ENCODE measurements around the gene CCDC146.
"Not testable (repeated sequence)": the region's sequence is repeated elsewhere in the genome, so short reads cannot be mapped to it uniquely, and the experiment has no call there.

Gene CCDC146

GRCh38 chr7:77265666-77266065 is 143.3 kb downstream of the CCDC146 start:
- no peak overlapping the region for H3K4me3 ChIP-seq (ENCODE audit: low read depth, low read length)
- peak; percentile 5 for DNase-seq (ENCODE audit: low read depth)
- no peak for TF ChIP-seq CTCF (IDR thresholded peaks at IDR 0.05; ENCODE audit: insufficient read depth, low read depth, low read length, missing control alignments)

- no peak overlapping the region for H3K4me3 ChIP-seq (ENCODE audit: low read depth, low read length)
- DNase-seq (ENCODE audit: low read depth), result peak; percentile 75
- TF ChIP-seq CTCF (IDR thresholded peaks at IDR 0.05; ENCODE audit: insufficient read depth, low read depth, low read length, missing control alignments), result no peak
Measured at GRCh38 chr7:77266291-77266794, 143.9 kb downstream of the CCDC146 start.

GRCh38 chr7:77269360-77270093 is 147.1 kb downstream of the CCDC146 start:
- no peak overlapping the region for H3K4me3 ChIP-seq (ENCODE audit: low read depth, low read length)
- no peak for TF ChIP-seq CTCF (IDR thresholded peaks at IDR 0.05; ENCODE audit: insufficient read depth, low read depth, low read length, missing control alignments)
- peak; percentile 74 for DNase-seq (ENCODE audit: low read depth)

GRCh38 chr7:77270094-77270480 is 147.7 kb downstream of the CCDC146 start:
- no peak for DNase-seq (ENCODE audit: low read depth)
- TF ChIP-seq CTCF (IDR thresholded peaks at IDR 0.05; ENCODE audit: insufficient read depth, low read depth, low read length, missing control alignments), result no peak
- H3K4me3 ChIP-seq (ENCODE audit: low read depth, low read length), result no peak overlapping the region

GRCh38 chr7:77271766-77272165 is 149.4 kb downstream of the CCDC146 start:
- no peak overlapping the region for H3K4me3 ChIP-seq (ENCODE audit: low read depth, low read length)
- no peak for DNase-seq (ENCODE audit: low read depth)
- TF ChIP-seq CTCF (IDR thresholded peaks at IDR 0.05; ENCODE audit: insufficient read depth, low read depth, low read length, missing control alignments), result no peak

- DNase-seq (ENCODE audit: low read depth), result not testable (repeated sequence)
Measured at GRCh38 chr7:77275663-77276062, 153.2 kb downstream of the CCDC146 start.

GRCh38 chr7:77276120-77276519 is 153.7 kb downstream of the CCDC146 start:
- no peak overlapping the region for H3K4me3 ChIP-seq (ENCODE audit: low read depth, low read length)
- TF ChIP-seq CTCF (IDR thresholded peaks at IDR 0.05; ENCODE audit: insufficient read depth, low read depth, low read length, missing control alignments), result no peak
- no peak for DNase-seq (ENCODE audit: low read depth)

More at GRCh38 chr7:77275663-77276062, 153.2 kb downstream of the CCDC146 start:
- H3K4me3 ChIP-seq (ENCODE audit: low read depth, low read length), result not testable (repeated sequence)

Data from GM12865 (cell line).